NOMO-1 (cell line): Measurements from ENCODE around the gene NCKAP5L.
"Not testable (repeated sequence)": the region's sequence is repeated elsewhere in the genome, so short reads cannot be mapped to it uniquely, and the experiment has no call there.

Experiments used
- DNase-seq, 2 experiments: peaks; one replicate each; lab custom pipeline; 2025; ENCODE audit not compliant: unreplicated experiment in 2 of 2; lab: John Stamatoyannopoulos, UW

NCKAP5L gene

GRCh38 chr12:49866859-49867569 lies 38.8 kb upstream of the NCKAP5L start:
- peak; percentile 35 to 49 for DNase-seq

GRCh38 chr12:49865782-49866135 lies 37.5 kb upstream of the NCKAP5L start:
- no peak for DNase-seq

GRCh38 chr12:49865109-49865781 lies 37.0 kb upstream of the NCKAP5L start:
- no peak for DNase-seq

DNA sequence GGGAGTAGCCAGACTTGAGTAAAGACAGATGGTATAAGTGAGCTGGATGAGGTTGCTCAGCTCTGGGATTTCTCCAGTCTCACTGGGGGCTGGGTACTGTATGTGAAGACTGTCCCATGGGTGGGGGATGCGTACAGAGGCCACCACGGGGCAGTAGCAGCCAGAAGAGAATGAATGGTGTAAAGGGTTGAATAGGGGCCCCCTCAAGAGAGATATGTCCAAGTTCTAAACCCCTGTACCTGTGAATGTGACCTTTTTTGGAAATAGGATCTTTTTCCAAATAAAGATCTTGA lies 36.5 kb upstream of the NCKAP5L start:
- no peak for DNase-seq

DNA sequence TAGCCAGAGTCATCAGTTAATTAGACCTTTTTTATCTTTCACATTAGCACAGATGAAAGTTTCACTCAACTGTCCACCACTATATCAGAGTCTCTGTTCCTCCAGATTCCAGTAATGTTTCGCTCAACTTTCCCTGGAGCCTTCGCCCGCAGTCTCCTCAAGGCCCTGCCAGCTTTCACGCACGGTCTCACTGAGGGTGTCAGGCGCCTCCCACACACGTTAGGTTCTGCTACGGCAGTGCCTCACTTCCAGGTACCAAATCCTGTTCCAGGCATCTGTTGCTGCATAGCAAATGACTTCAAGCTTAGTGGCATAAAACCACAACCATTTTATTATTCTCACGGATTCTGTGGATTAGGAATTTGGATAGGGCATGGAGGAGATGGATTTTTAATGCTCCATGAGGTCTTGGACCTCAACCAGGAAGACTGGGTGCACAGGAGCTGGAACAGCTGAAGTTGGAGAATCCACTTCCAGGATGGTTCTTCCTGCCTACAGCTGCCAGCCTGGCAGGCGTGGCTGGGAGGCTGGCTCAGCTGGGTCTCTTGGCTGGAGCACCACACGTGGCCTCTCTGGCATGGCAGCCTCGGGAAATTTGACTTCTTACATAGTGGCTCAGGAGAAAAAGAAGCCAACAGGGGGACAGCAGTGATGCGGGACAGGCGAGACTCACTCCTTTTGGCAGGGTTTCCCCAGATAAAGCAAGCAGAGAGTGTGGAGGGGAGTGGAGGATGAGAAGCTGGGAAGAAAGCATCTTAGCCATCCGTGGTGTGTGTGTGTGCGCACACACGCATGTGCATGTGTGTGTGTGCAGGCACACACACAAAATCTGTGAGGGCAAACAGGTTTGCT lies 36.0 kb upstream of the NCKAP5L start:
- no peak for DNase-seq

DNA sequence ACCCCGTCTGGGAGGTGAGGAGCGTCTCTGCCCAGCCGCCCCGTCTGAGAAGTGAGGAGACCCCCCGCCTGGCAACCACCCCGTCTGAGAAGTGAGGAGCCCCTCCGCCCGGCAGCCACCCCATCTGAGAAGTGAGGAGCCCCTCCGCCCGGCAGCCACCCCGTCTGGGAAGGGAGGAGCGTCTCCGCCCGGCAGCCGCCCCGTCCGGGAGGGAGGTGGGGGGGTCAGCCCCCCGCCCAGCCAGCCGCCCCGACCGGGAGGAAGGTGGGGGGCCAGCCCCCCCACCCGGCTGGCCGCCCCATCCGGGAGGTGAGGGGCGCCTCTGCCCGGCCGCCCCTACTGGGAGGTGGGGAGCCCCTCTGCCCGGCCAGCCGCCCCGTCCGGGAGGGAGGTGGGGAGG lies 32.7 kb upstream of the NCKAP5L start:
- not testable (repeated sequence) for DNase-seq

- not testable (repeated sequence) for DNase-seq
Observed at GRCh38 chr12:49855890-49856289, 27.7 kb upstream of the NCKAP5L start.

DNA sequence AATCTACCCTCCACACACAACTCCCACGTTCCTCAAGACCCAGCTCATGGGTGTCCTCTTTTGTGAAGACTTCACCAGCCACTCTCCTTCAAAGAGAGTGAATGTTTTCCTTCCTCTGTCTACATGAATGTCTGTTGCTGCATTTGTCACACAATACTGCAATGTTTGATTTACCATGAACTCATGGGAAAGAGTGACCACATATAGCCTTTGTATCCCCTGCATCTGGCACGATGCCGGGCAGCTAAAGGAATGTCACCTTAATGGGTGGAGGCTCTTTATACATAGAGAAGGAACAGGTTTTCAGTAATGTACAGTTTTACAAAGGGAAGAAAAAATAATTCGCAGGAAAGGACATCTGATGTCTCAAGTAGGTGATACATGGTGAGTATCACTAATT lies 26.8 kb upstream of the NCKAP5L start:
- DNase-seq = no peak

- DNase-seq = no peak
Observed at GRCh38 chr12:49853671-49854070, 25.5 kb upstream of the NCKAP5L start.

DNA sequence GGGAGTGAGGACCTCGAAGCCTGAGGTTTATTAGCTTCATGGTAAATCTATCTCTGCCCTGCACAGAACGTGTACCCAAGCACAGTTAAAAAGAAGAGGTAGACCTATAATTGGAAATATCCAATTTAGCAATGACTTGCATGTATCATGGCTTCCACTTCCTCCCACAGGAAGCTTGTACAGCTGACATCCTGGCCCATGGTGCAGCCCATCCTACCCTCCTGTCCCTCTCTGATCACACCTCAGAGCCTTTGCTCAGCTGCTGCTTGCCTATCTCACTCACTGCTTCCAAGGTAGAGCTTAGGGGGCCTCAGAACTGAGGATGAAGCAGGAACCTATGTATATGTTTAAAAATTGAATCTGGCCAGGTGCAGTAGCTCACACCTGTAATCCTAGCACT lies 18.9 kb upstream of the NCKAP5L start:
- DNase-seq = no peak

GRCh38 chr12:49846032-49846431 lies 17.8 kb upstream of the NCKAP5L start:
- DNase-seq = no peak

- no peak for DNase-seq
Observed at GRCh38 chr12:49843876-49844437, 15.7 kb upstream of the NCKAP5L start.

- DNase-seq = no peak
Observed at GRCh38 chr12:49843411-49843810, 15.2 kb upstream of the NCKAP5L start.

GRCh38 chr12:49842519-49843352 lies 14.5 kb upstream of the NCKAP5L start, which contains the start of gene BCDIN3D:
Gene BCDIN3D (minus strand): TSS chr12:49843106. CDS start chr12:49843087, 19 bp downstream.
- peak; percentile 90 to 91 for DNase-seq

DNA sequence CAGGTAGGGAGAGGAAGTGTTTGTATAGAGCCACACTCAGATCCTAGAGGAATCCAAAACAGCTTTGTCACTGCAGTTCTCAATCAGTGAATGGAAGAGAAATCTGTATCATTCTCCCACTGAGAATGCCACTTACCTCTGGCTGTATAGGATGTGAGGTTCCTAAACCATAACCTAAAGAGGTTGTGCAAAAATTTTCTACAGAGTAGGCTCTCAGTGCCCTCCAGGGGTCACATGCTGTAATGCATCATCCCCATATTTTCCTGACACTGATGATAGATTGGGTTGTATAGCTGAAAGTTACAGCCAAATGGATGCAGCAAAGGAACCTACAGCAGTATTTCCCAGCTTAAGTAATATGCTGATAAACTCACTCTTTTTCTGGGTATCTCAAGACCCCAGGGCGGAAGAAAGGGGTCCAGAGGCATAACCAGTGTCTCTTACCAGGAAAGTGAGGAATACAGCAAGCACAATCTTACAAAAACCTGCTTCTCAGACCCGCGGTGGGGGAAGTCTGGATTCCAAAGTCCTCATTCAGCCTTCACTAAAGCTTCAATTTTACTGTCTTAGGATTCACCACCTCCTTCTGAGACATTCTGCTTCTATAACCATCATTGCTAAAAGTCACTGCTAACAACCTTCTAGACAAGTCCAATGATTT lies 10.9 kb upstream of the NCKAP5L start:
- peak; percentile 35 to 53 for DNase-seq

DNA sequence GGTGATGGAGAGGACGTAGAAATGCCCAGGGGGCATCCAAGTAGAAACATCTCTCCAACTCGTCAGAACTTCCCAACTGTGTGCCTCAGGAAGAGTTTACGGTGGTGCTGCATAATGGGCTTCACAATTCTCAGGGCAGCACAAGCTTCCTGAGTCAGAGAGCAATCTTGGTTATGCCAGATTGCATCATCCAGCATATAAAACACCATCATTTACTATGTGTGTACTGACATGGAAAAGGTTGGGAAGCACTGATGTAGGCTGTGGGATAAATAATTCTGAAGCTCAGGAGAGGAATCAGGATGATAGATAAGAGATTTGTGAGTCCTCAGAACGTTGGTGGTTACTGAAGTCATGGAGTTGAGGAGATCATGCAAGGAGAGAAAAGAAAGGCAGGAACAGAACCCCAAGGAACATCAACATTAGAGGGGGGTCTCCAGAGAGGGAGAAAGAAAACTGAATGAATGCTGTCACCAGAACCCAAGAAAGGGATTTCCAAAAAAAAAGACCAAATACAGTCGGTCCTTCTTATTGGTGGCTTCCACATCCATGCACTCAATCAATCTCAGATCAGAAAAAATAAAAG lies 4.7 kb upstream of the NCKAP5L start:
- DNase-seq = no peak

DNA sequence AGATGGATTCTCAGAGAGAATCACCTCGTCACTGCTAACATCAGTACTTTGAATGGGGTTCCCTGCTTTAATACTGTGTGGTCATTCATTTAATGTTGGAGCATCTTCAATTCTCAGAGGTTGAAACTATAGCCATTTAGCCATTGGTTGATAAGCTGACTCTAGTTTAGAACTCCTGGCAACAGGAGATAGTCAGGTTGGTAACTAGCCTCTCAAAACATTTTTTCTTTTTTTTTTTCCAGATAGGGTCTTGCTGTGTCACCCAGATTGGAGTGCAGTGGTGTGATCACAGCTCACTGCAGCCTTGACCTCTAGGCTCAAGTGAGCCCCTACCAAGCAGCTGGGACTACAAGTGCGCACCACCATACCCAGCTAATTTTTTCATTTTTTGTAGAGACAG lies 3.5 kb upstream of the NCKAP5L start:
- no peak for DNase-seq

DNA sequence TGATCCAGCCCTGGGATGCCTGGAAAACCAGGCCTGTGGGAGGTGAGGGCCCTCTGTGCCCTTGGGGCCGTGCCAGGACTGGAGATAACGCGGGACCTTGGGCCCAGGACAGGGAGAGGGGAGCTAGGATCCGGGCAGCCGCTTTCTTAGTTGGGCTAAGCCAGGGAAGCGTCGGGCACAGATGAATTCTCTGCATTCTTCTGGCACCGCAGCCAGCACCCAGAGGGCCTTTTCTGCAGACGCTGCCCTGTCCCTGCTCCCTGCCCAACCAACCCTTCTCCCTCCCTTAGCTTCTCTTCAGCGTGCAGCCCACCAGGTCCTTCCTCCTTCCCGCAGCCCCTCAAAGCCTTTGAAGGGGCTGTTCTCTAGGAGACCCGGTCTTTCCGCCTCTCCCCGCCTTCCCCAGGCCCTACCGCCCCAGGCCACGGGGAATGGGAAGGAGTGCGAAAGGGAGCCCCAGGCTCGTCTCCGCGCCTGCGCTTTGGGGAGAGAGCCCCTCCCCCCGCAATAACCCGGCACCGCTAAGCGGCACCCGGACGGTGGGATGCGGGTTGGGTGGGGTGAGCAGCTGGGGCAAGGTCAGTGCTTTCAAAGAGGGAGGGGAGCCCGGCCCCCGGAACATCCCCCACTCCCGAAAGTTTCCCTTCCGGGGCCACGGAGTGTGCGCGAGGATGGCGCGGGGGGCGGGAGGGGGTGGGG lies 663 bp downstream of the NCKAP5L start:
- DNase-seq = no peak

GRCh38 chr12:49827051-49827400 lies 1.2 kb downstream of the NCKAP5L start:
- DNase-seq = no peak
